ENCODE data around the gene KIF26B. TPM values are rescaled to one million over a fixed set of nuclear protein-coding genes. Genes with fewer than 3 reads are reported as not detected.
"Not testable (repeated sequence)": the region's sequence is repeated elsewhere in the genome, so short reads cannot be mapped to it uniquely, and the experiment has no call there.

The KIF26B gene
- polyA plus RNA-seq, 3 donors: 29.8 to 33.7 (median 30.3) TPM

DNA sequence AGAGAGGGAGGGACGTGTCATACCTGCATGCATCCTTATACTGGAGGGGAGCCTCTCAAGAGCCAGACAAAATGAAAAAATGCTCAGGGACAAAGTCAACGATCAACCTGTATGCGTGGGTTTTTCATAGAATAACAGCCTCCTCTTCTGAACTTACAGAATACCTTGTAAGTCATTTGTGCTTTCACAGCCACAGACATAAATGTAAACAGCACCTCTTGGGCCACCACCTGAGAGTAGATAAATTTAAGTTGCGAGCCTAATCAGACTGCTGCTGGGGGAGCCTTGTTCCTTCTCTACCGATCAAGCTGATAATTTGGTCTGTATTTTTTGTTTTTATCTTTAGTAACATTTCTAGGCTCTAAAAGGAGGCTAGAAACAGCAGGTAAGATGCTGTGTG is 223.1 kb downstream of the KIF26B start:
- DNase-seq (ENCODE audit: low read depth in 3 of 3, low spot score in 2 of 3): no peak

DNA sequence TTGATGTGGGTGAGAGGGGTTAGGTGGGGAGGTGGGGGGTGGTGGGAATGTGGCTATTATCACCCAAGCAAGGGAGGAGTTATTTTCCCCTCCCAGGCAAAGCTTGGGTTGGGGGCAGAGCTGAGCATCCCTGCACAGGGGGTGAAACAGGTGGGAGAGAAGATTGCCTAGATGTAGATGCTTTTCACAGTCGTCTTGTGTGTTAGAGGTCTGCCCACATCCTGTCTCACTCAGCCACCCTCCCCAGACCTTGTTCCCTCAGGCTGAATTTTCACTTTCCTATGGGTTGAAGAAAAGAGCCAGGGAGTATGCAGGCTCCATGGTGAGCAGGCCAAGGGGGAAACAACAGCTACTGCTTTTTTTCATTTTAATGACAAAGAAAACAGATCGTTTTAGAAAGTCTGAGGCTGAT is 223.5 kb downstream of the KIF26B start:
- DNase-seq (ENCODE audit: low read depth in 3 of 3, low spot score in 2 of 3): no peak

- no peak for DNase-seq (ENCODE audit: low read depth in 3 of 3, low spot score in 2 of 3)
Measured at GRCh38 chr1:245378745-245379144, 224.0 kb downstream of the KIF26B start.

- no peak for DNase-seq (ENCODE audit: low read depth in 3 of 3, low spot score in 2 of 3)
Measured at GRCh38 chr1:245380790-245381535, 226.2 kb downstream of the KIF26B start.

GRCh38 chr1:245382981-245383380 is 228.2 kb downstream of the KIF26B start:
- DNase-seq (ENCODE audit: low read depth in 3 of 3, low spot score in 2 of 3): no peak

- no peak for DNase-seq (ENCODE audit: low read depth in 3 of 3, low spot score in 2 of 3)
Measured at GRCh38 chr1:245383396-245384330, 228.9 kb downstream of the KIF26B start.

DNA sequence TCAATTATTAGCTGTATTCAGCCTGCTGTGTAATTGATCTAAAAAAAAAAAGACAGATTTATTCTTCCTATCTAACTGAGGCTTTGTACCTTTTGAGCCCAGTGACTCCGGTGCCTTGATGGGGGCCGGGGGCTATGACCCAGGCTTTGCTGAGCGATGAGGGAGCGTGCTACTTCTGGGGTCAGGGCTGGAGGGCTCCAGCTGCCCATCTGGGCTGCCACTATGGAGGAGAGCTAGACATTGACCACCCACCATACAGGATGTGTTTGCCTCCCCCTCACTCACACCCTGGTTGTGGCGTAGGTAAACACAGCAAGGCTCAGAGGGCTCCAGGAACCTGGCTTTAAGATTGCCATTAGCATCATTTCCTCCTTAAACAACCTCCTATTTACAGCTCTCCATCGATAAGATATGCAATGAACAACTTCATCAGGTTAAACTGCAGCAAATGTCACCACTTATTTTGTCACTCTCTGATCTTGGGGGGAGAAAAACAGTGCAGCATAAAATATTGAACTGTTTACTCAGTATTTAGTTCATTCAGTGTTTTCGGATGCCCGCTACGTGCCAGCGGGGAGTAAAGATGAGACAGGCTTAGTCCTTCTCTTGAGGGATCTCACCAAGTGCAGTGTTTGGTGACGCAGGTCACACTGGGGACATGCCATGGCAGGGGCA is 231.6 kb downstream of the KIF26B start:
- DNase-seq (ENCODE audit: low read depth in 3 of 3, low spot score in 2 of 3): no peak

DNA sequence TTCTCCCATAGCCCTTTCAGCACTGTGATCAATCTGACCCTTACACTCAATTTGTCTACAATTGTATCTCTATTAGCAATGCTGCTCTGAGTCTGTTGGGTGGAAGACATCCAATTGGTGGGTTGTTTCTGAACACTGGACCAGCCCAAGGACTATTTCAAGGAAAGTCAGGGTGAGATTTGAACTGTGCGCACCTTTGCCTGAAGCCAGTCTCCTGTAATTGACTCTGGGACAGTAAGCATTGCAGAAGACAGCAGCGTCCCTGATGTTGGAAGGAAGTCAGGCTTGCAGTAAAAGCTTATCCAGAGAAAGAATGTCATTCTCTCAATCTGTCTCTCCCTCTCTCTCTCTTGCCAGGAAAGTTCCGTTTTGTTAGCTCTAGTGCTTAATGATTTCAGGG is 233.9 kb downstream of the KIF26B start:
- no peak for DNase-seq (ENCODE audit: low read depth in 3 of 3, low spot score in 2 of 3)

- DNase-seq (ENCODE audit: low read depth in 3 of 3, low spot score in 2 of 3): no peak
Measured at GRCh38 chr1:245389873-245390272, 235.1 kb downstream of the KIF26B start.

DNA sequence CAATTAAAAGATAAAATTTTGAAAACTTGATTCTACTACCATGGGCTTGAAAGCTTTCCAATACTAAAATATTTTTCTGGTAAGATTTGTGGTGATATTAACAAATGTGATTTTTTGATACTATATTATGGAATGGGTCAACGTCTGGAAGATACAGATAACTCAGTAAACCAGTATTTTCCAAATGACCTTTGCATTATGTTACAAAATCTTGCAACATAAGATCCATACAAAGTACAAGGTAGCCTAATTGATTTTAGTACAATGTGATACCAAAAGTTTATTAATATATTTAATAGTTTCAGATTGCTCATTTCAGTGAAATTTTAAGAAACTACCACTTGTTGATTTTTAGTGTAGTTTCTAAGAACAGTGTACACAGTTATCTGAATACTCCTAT is 236.2 kb downstream of the KIF26B start:
- DNase-seq (ENCODE audit: low read depth in 3 of 3, low spot score in 2 of 3): no peak

DNA sequence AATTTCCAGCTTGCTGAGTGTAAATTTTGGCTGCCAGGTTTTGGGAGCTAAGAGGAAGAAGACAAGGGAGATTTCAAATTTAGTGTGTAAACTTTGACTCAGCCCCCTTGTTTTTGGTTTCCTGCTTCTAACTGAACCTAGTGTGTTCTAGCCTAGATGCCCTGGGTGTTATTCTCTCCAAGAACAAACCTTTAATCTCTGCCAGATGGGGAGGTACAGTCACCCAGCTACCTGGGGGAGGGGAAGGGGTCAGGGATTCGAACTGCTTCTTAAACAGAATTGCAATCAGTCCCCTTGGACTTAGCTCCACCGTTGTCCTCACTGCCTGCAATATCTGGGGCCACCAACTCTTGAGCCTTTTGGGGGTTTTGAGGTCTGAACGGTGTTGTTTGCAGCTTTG is 238.9 kb downstream of the KIF26B start:
- DNase-seq (ENCODE audit: low read depth in 3 of 3, low spot score in 2 of 3): no peak

GRCh38 chr1:245395680-245396079 is 240.9 kb downstream of the KIF26B start:
- DNase-seq (ENCODE audit: low read depth in 3 of 3, low spot score in 2 of 3): no peak

- DNase-seq (ENCODE audit: low read depth in 3 of 3, low spot score in 2 of 3): no peak
Measured at GRCh38 chr1:245396615-245397014, 241.8 kb downstream of the KIF26B start.

DNA sequence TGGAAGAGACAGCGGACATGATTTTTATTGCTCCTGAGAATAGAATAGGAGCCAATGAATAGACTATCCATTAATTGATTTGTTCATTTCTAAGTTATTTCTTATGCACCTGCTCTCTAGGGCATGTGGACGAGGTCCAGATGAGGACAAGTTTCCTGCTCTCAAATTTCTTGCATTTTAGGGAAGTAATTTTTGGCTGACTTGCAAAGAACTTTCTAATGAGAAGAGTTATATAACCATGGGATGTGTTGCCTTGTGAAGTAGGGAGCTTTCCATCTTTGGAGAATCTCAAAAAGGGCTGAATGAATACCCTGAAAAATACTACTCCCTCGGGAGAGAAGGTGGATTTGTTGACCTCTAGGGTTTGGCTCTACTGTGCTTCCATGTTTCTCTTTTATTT is 243.0 kb downstream of the KIF26B start:
- DNase-seq (ENCODE audit: low read depth in 3 of 3, low spot score in 2 of 3): no peak

DNA sequence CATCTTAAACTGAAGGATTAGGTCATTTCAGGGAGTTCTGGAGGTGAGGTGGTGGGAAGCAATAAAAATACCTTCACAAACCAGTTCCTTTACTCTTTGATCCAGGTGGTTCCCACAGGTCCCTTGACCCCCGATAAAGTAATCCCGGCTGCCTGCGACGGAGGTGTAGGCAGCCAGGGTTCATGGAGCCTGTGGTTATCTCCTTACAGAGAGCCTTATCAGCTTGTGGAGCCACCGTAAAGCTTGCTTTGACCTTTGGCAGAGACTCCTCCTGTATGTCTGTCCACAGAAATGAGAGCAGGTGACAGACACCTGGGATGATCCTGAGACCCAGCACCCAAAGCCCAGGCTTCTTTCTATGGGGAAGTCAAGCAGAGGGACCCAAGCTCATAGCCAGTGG is 243.4 kb downstream of the KIF26B start:
- DNase-seq (ENCODE audit: low read depth in 3 of 3, low spot score in 2 of 3): no peak

- DNase-seq (ENCODE audit: low read depth in 3 of 3, low spot score in 2 of 3): no peak
Measured at GRCh38 chr1:245401881-245402587, 247.2 kb downstream of the KIF26B start.

- DNase-seq (ENCODE audit: low read depth in 3 of 3, low spot score in 2 of 3): not testable (repeated sequence)
Measured at GRCh38 chr1:245402998-245403397, 248.2 kb downstream of the KIF26B start.

DNA sequence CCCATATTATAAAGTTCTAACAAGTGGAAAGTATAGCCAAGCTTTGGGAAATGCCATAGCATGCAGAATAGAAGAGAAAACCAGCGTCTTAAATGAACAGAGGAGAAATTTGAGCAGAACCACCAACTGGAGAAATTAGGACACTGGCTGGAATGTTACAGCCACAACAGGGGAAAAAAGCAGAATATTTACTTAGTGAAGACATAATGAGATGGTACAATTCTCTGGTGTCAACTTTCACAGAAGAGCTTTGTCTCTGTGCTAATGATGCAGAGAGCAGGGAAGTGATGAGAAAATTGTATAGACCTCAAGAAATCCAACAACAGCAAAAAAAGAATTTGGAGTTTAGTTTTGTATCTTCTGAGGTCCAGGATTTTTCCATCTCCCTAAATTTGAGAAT is 249.7 kb downstream of the KIF26B start:
- no peak for DNase-seq (ENCODE audit: low read depth in 3 of 3, low spot score in 2 of 3)

DNA sequence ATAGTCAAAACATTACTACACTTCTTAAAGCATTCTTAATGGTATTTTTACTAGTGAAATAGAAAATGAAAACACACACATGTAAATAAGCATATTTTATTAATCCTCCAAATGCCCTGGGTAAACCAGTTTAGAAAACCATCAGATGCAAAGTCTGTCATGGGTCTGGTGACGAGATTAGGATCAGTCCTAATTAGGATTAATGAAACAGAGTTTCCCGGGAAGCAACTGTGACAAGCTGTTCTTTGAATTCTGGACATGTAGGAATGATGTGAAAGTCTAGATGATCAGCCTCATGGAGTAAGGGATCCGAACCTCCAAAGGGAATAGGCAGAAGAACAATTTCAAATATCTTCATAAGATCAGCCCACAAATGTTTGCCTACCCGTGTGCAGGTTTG is 250.2 kb downstream of the KIF26B start:
- no peak for DNase-seq (ENCODE audit: low read depth in 3 of 3, low spot score in 2 of 3)

- DNase-seq (ENCODE audit: low read depth in 3 of 3, low spot score in 2 of 3): no peak
Measured at GRCh38 chr1:245406426-245406825, 251.6 kb downstream of the KIF26B start.

GRCh38 chr1:245407983-245408382 is 253.2 kb downstream of the KIF26B start:
- no peak for DNase-seq (ENCODE audit: low read depth in 3 of 3, low spot score in 2 of 3)
